ENCODE data around the gene ASAP3. TPM values are rescaled to one million over a fixed set of nuclear protein-coding genes. Genes with fewer than 3 reads are reported as not detected.
A peak's percentile ranks its signal among the peaks of the same experiment; 100 is the strongest.

Gene ASAP3
- total and polyA plus RNA-seq, 2 experiments from 2014 or later = 62.0 to 157 TPM

- Histone ChIP-seq H3K27ac (no peak overlapping the region), H3K9me3 (ENCODE audit: low read depth) (no peaks in the 10 kb centered on the region), H3K27me3 (no peaks in the 10 kb centered on the region), H3K36me3 (peaks cover 21% of the 10 kb centered on the region), H3K4me1 (ENCODE audit: low read depth) (peaks cover 19% of the 10 kb centered on the region), H3K4me3 (no peak overlapping the region)
- TF ChIP-seq CTCF (IDR thresholded peaks at IDR 0.05; ENCODE audit: low read depth, low read length) = no peak
- no peak for DNase-seq (ENCODE audit: low read depth in 1 of 2, low spot score in 1 of 2)
Measured at GRCh38 chr1:23405946-23406345, 78.0 kb downstream of the ASAP3 start.

GRCh38 chr1:23403735-23404486 is 80.1 kb downstream of the ASAP3 start:
- DNase-seq (ENCODE audit: low read depth in 1 of 2, low spot score in 1 of 2) = peak; percentile 95
- Histone ChIP-seq H3K4me3 (no peak overlapping the region), H3K27me3 (no peaks in the 10 kb centered on the region), H3K36me3 (peaks cover 18% of the 10 kb centered on the region), H3K27ac (peak overlapping the region; percentile 77), H3K4me1 (ENCODE audit: low read depth) (peaks cover 13% of the 10 kb centered on the region), H3K9me3 (ENCODE audit: low read depth) (no peaks in the 10 kb centered on the region)
- peak; percentile 96 for TF ChIP-seq CTCF (IDR thresholded peaks at IDR 0.05; ENCODE audit: low read depth, low read length)

- H3K27ac ChIP-seq = peak overlapping the region; percentile 77
- DNase-seq (ENCODE audit: low read depth in 1 of 2, low spot score in 1 of 2) = no peak
- H3K36me3 ChIP-seq = peaks cover 14% of the 10 kb centered on the region
- no peak overlapping the region for H3K4me3 ChIP-seq
- H3K27me3 ChIP-seq = no peaks in the 10 kb centered on the region
- H3K9me3 ChIP-seq (ENCODE audit: low read depth) = no peaks in the 10 kb centered on the region
- peaks cover 12% of the 10 kb centered on the region for H3K4me1 ChIP-seq (ENCODE audit: low read depth)
- TF ChIP-seq CTCF (IDR thresholded peaks at IDR 0.05; ENCODE audit: low read depth, low read length) = no peak
Measured at GRCh38 chr1:23403355-23403734, 80.6 kb downstream of the ASAP3 start.

GRCh38 chr1:23403038-23403336 is 81.0 kb downstream of the ASAP3 start:
- peaks cover 11% of the 10 kb centered on the region for H3K36me3 ChIP-seq

GRCh38 chr1:23402286-23403037 is 81.5 kb downstream of the ASAP3 start:
- no peak for TF ChIP-seq CTCF (IDR thresholded peaks at IDR 0.05; ENCODE audit: low read depth, low read length)
- no peaks in the 10 kb centered on the region for H3K27me3 ChIP-seq

More at GRCh38 chr1:23403038-23403336, 81.0 kb downstream of the ASAP3 start:
- no peak overlapping the region for H3K4me3 ChIP-seq
- peak in 1 of 2 donors; percentile 63 for DNase-seq (ENCODE audit: low read depth in 1 of 2, low spot score in 1 of 2)
- H3K27ac ChIP-seq = peak overlapping the region; percentile 77
- peaks cover 12% of the 10 kb centered on the region for H3K4me1 ChIP-seq (ENCODE audit: low read depth)
- no peaks in the 10 kb centered on the region for H3K9me3 ChIP-seq (ENCODE audit: low read depth)
- no peaks in the 10 kb centered on the region for H3K27me3 ChIP-seq
- no peak for TF ChIP-seq CTCF (IDR thresholded peaks at IDR 0.05; ENCODE audit: low read depth, low read length)

More at GRCh38 chr1:23402286-23403037, 81.5 kb downstream of the ASAP3 start:
- H3K4me3 ChIP-seq = no peak overlapping the region
- DNase-seq (ENCODE audit: low read depth in 1 of 2, low spot score in 1 of 2) = no peak
- H3K4me1 ChIP-seq (ENCODE audit: low read depth) = peaks cover 12% of the 10 kb centered on the region
- no peaks in the 10 kb centered on the region for H3K9me3 ChIP-seq (ENCODE audit: low read depth)
- H3K27ac ChIP-seq = peak overlapping the region; percentile 77
- peaks cover 9% of the 10 kb centered on the region for H3K36me3 ChIP-seq
